Neuronal stem cell (in vitro differentiated cells): ENCODE data around the gene IMPG2.

Experiments used
- DNase-seq: peaks from one replicate; pipeline ENCODE4 v3.0.0-alpha.2; 2013; ENCODE audit warnings: low spot score
- H2AFZ ChIP-seq: one replicate; pipeline ENCODE4 v1.6.1; 2013; ENCODE audit warnings: mild to moderate bottlenecking, low read length, inconsistent platforms
- H2AK5ac ChIP-seq: 2 replicates; pipeline ENCODE4 v1.6.1; 2013; ENCODE audit warnings: low read depth, mild to moderate bottlenecking, inconsistent platforms, low read length, moderate library complexity, mixed read lengths
- H2BK120ac ChIP-seq: 2 replicates; pipeline ENCODE4 v1.6.1; 2013; ENCODE audit warnings: low read depth, mild to moderate bottlenecking, inconsistent platforms, low read length, moderate library complexity, mixed read lengths
- H2BK12ac ChIP-seq: one replicate; pipeline ENCODE4 v1.6.1; 2013; ENCODE audit warnings: low read length, inconsistent platforms
- H2BK15ac ChIP-seq: 2 replicates; pipeline ENCODE4 v1.6.1; 2013; ENCODE audit warnings: mild to moderate bottlenecking, low read length, inconsistent platforms, mixed read lengths
- H2BK5ac ChIP-seq: one replicate; pipeline ENCODE4 v1.6.1; 2013; ENCODE audit warnings: inconsistent platforms, mild to moderate bottlenecking, low read length, moderate library complexity
- H3K14ac ChIP-seq: one replicate; pipeline ENCODE4 v1.6.1; 2013; ENCODE audit warnings: low read length, inconsistent platforms
- H3K18ac ChIP-seq: 2 replicates; pipeline ENCODE4 v1.6.1; 2013; ENCODE audit warnings: low read length, inconsistent platforms
- H3K23ac ChIP-seq: 2 replicates; pipeline ENCODE4 v1.6.1; 2013; ENCODE audit warnings: low read depth, mild to moderate bottlenecking, mixed read lengths, low read length, inconsistent platforms; ENCODE audit not compliant: poor library complexity
- H3K27ac ChIP-seq: replicated peaks from 3 replicates; pipeline ENCODE4 v1.5.1; 2013; ENCODE audit warnings: low read length, inconsistent platforms
- H3K27me3 ChIP-seq, 3 experiments: 2 replicates each; pipeline ENCODE4 v1.6.1; 2013; ENCODE audit warnings: low read length in 3 of 3, mild to moderate bottlenecking in 2 of 3, inconsistent platforms in 1 of 3, low read depth in 1 of 3, mixed read lengths in 1 of 3, moderate library complexity in 1 of 3; ENCODE audit not compliant: control insufficient read depth in 3 of 3, insufficient read depth in 3 of 3
- H3K36me3 ChIP-seq, 2 donors: replicated peaks in 1 of 2; 2 replicates each; pipeline ENCODE4 v1.6.1; 2013; ENCODE audit warnings: low read length in 2 of 2; ENCODE audit not compliant: control insufficient read depth in 2 of 2, insufficient read depth in 2 of 2
- H3K4ac ChIP-seq: 2 replicates; pipeline ENCODE4 v1.6.1; 2013; ENCODE audit warnings: inconsistent platforms, mild to moderate bottlenecking, low read length, moderate library complexity
- H3K4me1 ChIP-seq, 2 donors: 1 replicate in 1 of 2; 2 replicates in 1 of 2; pipeline ENCODE4 v1.6.1; 2013; ENCODE audit warnings: low read length in 2 of 2, low read depth in 1 of 2; ENCODE audit not compliant: control insufficient read depth in 2 of 2, insufficient read depth in 1 of 2
- H3K4me2 ChIP-seq: one replicate; pipeline ENCODE4 v1.6.1; 2013; ENCODE audit warnings: mild to moderate bottlenecking, low read length, inconsistent platforms; ENCODE audit not compliant: insufficient read depth, poor library complexity, severe bottlenecking
- H3K4me3 ChIP-seq, 2 donors: 2 replicates each; pipeline ENCODE4 v1.5.1; 2013; ENCODE audit warnings: low read length in 2 of 2, mild to moderate bottlenecking in 2 of 2, inconsistent platforms in 1 of 2, moderate library complexity in 1 of 2
- H3K79me1 ChIP-seq: one replicate; pipeline ENCODE4 v1.6.1; 2013; ENCODE audit warnings: low read depth, mild to moderate bottlenecking, inconsistent platforms, low read length, moderate library complexity
- H3K9ac ChIP-seq: one replicate; pipeline ENCODE4 v1.6.1; 2013; ENCODE audit warnings: mild to moderate bottlenecking, low read depth, low read length, inconsistent platforms; ENCODE audit not compliant: poor library complexity
- H3K9me3 ChIP-seq, 2 donors: replicated peaks in 1 of 2; 2 replicates each; pipeline versions ENCODE3 to v1.6.1; 2013; ENCODE audit warnings: low read length in 2 of 2, mild to moderate bottlenecking in 2 of 2, inconsistent platforms in 1 of 2, low read depth in 1 of 2, mixed read lengths in 1 of 2, moderate library complexity in 1 of 2; ENCODE audit not compliant: control insufficient read depth in 2 of 2, insufficient read depth in 1 of 2
- H4K8ac ChIP-seq: one replicate; pipeline ENCODE4 v1.6.1; 2013; ENCODE audit warnings: low read depth, mild to moderate bottlenecking, inconsistent platforms, low read length, moderate library complexity
- H4K91ac ChIP-seq: one replicate; pipeline ENCODE4 v1.6.1; 2013; ENCODE audit warnings: low read length, low read depth, mild to moderate bottlenecking, inconsistent platforms; ENCODE audit not compliant: poor library complexity
- WGBS, 2 donors: extraction: QIAGEN DNeasy Blood & Tissue Kit; methylation state at CpG; one replicate each; pipeline ENCODE4 v1.1.7; 2013; ENCODE audit warnings: missing lambda C conversion rate in 2 of 2, mixed read lengths in 1 of 2; ENCODE audit not compliant: insufficient read length in 2 of 2, insufficient replicate concordance in 1 of 2; ENCODE audit errors: extremely low coverage in 2 of 2; 5-methylcytosine and 5-hydroxymethylcytosine counted together

IMPG2 gene

DNA sequence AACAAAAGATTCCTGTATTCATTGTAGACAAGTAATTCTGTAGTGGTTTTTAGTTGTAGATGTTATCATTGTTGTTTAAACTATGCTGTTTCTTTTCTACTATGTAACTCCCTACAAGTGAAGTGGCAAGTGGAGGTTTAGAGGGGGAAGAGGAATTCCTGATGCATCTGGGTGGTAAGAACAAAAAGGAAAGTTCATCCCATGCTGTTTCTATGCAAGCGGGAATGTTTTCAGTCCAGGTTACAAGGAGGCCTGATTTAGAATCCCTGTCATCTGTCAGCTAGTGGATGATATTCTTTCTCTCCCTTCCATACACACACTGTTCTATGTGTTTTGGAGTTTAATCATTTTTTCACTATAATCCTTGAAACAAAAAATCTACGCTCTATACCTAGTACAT is 67.4 kb downstream of the IMPG2 start:
- H3K23ac ChIP-seq, result no peak overlapping the region
- H3K4me3 ChIP-seq, result no peak overlapping the region
- DNase-seq, result peak; percentile 15
- H2AK5ac ChIP-seq, result no peak overlapping the region
- no CpG with 5 or more reads among the region's 2 CpGs for WGBS, 2 donors
- no peaks in the 10 kb centered on the region for H3K27me3 ChIP-seq
- H2AFZ ChIP-seq, result no peak overlapping the region
- H4K91ac ChIP-seq, result no peak overlapping the region
- no peak overlapping the region for H3K4ac ChIP-seq
- no peak overlapping the region for H3K18ac ChIP-seq
- H3K4me1 ChIP-seq, result peaks cover 5 to 18% of the 10 kb centered on the region in 2 donors
- no peak overlapping the region for H3K14ac ChIP-seq
- no peak overlapping the region for H3K9ac ChIP-seq
- H2BK5ac ChIP-seq, result no peak overlapping the region
- H3K79me1 ChIP-seq, result no peaks in the 10 kb centered on the region
- H2BK12ac ChIP-seq, result no peak overlapping the region
- H3K9me3 ChIP-seq, result no peaks in the 10 kb centered on the region
- no peak overlapping the region for H3K27ac ChIP-seq
- H4K8ac ChIP-seq, result no peak overlapping the region
- H2BK15ac ChIP-seq, result no peak overlapping the region
- H3K4me2 ChIP-seq, result no peak overlapping the region
- no peak overlapping the region for H2BK120ac ChIP-seq
- H3K36me3 ChIP-seq, result no peaks in the 10 kb centered on the region

DNA sequence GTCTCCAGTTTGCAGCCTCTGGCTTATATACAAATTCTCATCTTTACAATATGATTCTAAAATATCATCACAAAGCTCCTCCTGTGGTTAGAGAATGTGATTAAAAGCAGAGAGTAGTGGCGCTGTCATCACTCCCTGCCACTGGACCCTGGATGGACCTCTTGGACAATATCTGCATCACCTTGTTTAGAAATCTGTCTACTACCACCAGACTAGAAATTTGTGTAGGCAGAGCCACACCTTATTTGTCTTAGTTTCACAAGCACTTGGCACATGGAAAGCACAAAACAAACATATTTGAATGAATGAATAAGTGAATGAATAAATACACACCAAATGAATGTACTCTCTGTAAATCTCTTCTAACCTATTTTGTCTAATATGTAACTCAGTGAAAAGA is 68.1 kb downstream of the IMPG2 start:
- H3K27me3 ChIP-seq, result no peaks in the 10 kb centered on the region
- H3K9ac ChIP-seq, result no peak overlapping the region
- H4K8ac ChIP-seq, result no peak overlapping the region
- no peak overlapping the region for H2AK5ac ChIP-seq
- H2BK5ac ChIP-seq, result no peak overlapping the region
- no peak overlapping the region for H2BK120ac ChIP-seq
- H3K4me1 ChIP-seq, result peaks cover 5 to 18% of the 10 kb centered on the region in 2 donors
- no peak for DNase-seq
- H4K91ac ChIP-seq, result no peak overlapping the region
- no peak overlapping the region for H2BK15ac ChIP-seq
- H2BK12ac ChIP-seq, result no peak overlapping the region
- H3K4me3 ChIP-seq, result no peak overlapping the region
- H3K9me3 ChIP-seq, result no peaks in the 10 kb centered on the region
- no peak overlapping the region for H3K4ac ChIP-seq
- H3K79me1 ChIP-seq, result no peaks in the 10 kb centered on the region
- H3K27ac ChIP-seq, result no peak overlapping the region
- H3K14ac ChIP-seq, result no peak overlapping the region
- no peak overlapping the region for H2AFZ ChIP-seq
- H3K4me2 ChIP-seq, result no peak overlapping the region
- H3K23ac ChIP-seq, result no peak overlapping the region
- no peak overlapping the region for H3K18ac ChIP-seq
- WGBS, 2 donors, result no CpG with 5 or more reads among the region's 1 CpG
- H3K36me3 ChIP-seq, result no peaks in the 10 kb centered on the region

DNA sequence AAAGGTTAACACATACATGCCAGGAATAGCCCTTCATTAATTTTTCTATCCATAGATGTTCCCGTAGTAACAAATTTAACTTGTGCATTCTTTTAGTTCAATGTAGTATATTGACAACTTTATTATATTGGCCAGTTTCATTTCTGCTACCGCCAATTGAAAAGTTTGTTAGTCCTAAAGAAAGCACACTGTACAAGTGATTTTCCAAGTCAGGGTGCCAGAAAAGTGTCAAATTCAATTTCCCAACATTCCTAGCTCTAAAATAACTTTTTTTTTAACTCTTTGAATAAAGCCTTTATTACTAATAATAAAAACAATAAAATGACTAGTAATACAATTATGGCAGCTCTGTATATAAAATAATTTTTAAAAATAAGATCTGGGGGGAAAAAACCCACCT is 68.9 kb downstream of the IMPG2 start:
- Histone ChIP-seq H3K9ac (no peak overlapping the region), H4K91ac (no peak overlapping the region), H4K8ac (no peak overlapping the region), H3K23ac (no peak overlapping the region), H3K4me1 (peaks cover 5 to 18% of the 10 kb centered on the region in 2 donors), H3K79me1 (no peaks in the 10 kb centered on the region), H3K18ac (no peak overlapping the region), H3K4me3 (no peak overlapping the region), H2BK15ac (no peak overlapping the region), H3K27ac (no peak overlapping the region), H3K4ac (no peak overlapping the region), H3K4me2 (no peak overlapping the region), H2AFZ (no peak overlapping the region), H2BK120ac (no peak overlapping the region), H2BK5ac (no peak overlapping the region), H3K9me3 (no peaks in the 10 kb centered on the region), H3K14ac (no peak overlapping the region), H3K27me3 (no peaks in the 10 kb centered on the region), H3K36me3 (no peaks in the 10 kb centered on the region), H2AK5ac (no peak overlapping the region), H2BK12ac (no peak overlapping the region)
- no peak for DNase-seq
- WGBS, 2 donors, result no CpG with 5 or more reads among the region's 2 CpGs

DNA sequence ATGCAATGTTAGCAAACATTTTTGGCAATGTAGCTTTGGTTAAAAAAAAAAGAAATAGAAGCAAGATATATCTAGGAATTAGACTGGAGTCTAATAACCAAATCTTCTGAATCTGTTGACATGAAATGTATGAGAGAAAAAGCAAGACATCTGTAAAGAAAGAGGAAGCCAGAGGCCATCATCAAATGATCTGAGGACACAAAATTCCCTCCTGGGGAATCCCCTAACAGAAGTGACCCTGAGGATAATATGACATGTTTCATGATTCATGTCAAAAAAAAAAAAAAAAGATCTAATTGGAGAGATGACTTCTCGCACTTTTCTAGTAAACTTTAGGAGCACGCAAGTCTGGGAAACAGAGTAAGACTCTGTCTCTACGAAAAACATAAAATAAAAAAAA is 70.9 kb downstream of the IMPG2 start:
- Histone ChIP-seq H3K4me3 (no peak overlapping the region), H3K4ac (no peak overlapping the region), H2BK15ac (no peak overlapping the region), H3K27me3 (no peaks in the 10 kb centered on the region), H3K27ac (no peak overlapping the region), H3K9me3 (no peaks in the 10 kb centered on the region), H3K4me2 (no peak overlapping the region), H2AFZ (no peak overlapping the region), H4K8ac (no peak overlapping the region), H3K14ac (no peak overlapping the region), H2AK5ac (no peak overlapping the region), H2BK120ac (no peak overlapping the region), H4K91ac (no peak overlapping the region), H2BK12ac (no peak overlapping the region), H3K9ac (no peak overlapping the region), H3K36me3 (no peaks in the 10 kb centered on the region), H3K23ac (no peak overlapping the region), H3K18ac (no peak overlapping the region), H3K79me1 (no peaks in the 10 kb centered on the region), H2BK5ac (no peak overlapping the region), H3K4me1 (peaks cover 5 to 18% of the 10 kb centered on the region in 2 donors)
- no peak for DNase-seq
- WGBS, 2 donors, result no CpG with 5 or more reads among the region's 3 CpGs
